Astrocyte (in vitro differentiated cells and primary cell): ENCODE data around the gene ADCY4. TPM values are rescaled to one million over a fixed set of nuclear protein-coding genes. Genes with fewer than 3 reads are reported as not detected.

Experiments used
- DNase-seq: peaks from one replicate; pipeline ENCODE4 v3.0.0-alpha.2; 2010; ENCODE audit warnings: low read depth
- FAIRE-seq: peaks from 2 replicates; lab custom pipeline; 2011; peaks lifted over from hg19 to GRCh38; lab: Jason Lieb, UNC
- H2AFZ ChIP-seq: 2 replicates; pipeline ENCODE4 v1.6.0; 2012; ENCODE audit warnings: low read depth, low read length, inconsistent platforms
- H3K27ac ChIP-seq: 2 replicates; pipeline ENCODE4 v1.5.1; 2011; ENCODE audit warnings: low read depth, low read length, inconsistent platforms
- H3K27me3 ChIP-seq: 2 replicates; pipeline ENCODE4 v1.6.0; 2011; ENCODE audit warnings: low read length, inconsistent platforms; ENCODE audit not compliant: insufficient read depth
- H3K36me3 ChIP-seq: 2 replicates; pipeline ENCODE4 v1.5.1; 2011; ENCODE audit warnings: low read length, inconsistent platforms; ENCODE audit not compliant: insufficient read depth
- H3K4me1 ChIP-seq: 2 replicates; pipeline ENCODE4 v1.5.1; 2011; ENCODE audit warnings: low read length, inconsistent platforms; ENCODE audit not compliant: insufficient read depth
- H3K4me2 ChIP-seq: 2 replicates; pipeline ENCODE4 v1.6.0; 2012; ENCODE audit warnings: low read length, inconsistent platforms
- H3K4me3 ChIP-seq: 2 replicates; pipeline ENCODE4 v1.5.1; 2011; ENCODE audit warnings: low read depth, mild to moderate bottlenecking, low read length, inconsistent platforms; ENCODE audit not compliant: insufficient read depth
- H3K79me2 ChIP-seq: 2 replicates; pipeline ENCODE4 v1.6.0; 2012; ENCODE audit warnings: mild to moderate bottlenecking, low read length, inconsistent platforms; ENCODE audit not compliant: insufficient read depth
- H3K9ac ChIP-seq: 2 replicates; pipeline ENCODE4 v1.6.0; 2012; ENCODE audit warnings: mild to moderate bottlenecking, low read length, inconsistent platforms
- H3K9me3 ChIP-seq: 2 replicates; pipeline ENCODE4 v1.5.1; 2012; ENCODE audit warnings: low read depth, mild to moderate bottlenecking, low read length, inconsistent platforms; ENCODE audit not compliant: insufficient read depth
- H4K20me1 ChIP-seq: 2 replicates; pipeline ENCODE4 v1.6.0; 2012; ENCODE audit warnings: low read length, inconsistent platforms; ENCODE audit not compliant: insufficient read depth
- H3K27ac Mint-ChIP-seq: one replicate; pipeline ENCODE4 v1.8.0; 2021; ENCODE audit warnings: mild to moderate bottlenecking, mixed read lengths; ENCODE audit not compliant: unreplicated experiment
- H3K27me3 Mint-ChIP-seq: one replicate; pipeline ENCODE4 v1.8.0; 2021; ENCODE audit warnings: low read depth, mixed read lengths; ENCODE audit not compliant: unreplicated experiment
- H3K36me3 Mint-ChIP-seq: one replicate; pipeline ENCODE4 v1.8.0; 2021; ENCODE audit warnings: low read depth, mixed read lengths; ENCODE audit not compliant: unreplicated experiment
- H3K4me1 Mint-ChIP-seq: one replicate; pipeline ENCODE4 v1.8.0; 2021; ENCODE audit warnings: low read depth, mixed read lengths; ENCODE audit not compliant: unreplicated experiment
- H3K4me3 Mint-ChIP-seq: one replicate; pipeline ENCODE4 v1.8.0; 2021; ENCODE audit warnings: mild to moderate bottlenecking, moderate library complexity, mixed read lengths; ENCODE audit not compliant: unreplicated experiment
- H3K9me3 Mint-ChIP-seq: one replicate; pipeline ENCODE4 v1.8.0; 2021; ENCODE audit warnings: mild to moderate bottlenecking, mixed read lengths; ENCODE audit not compliant: unreplicated experiment
- CTCF ChIP-seq: IDR thresholded peaks from 2 replicates; pipeline ENCODE4 v1.5.1; 2011; ENCODE audit warnings: low read depth, mild to moderate bottlenecking, inconsistent platforms, low read length, moderate library complexity; ENCODE audit not compliant: insufficient read depth
- EZH2 ChIP-seq: IDR thresholded peaks from 2 replicates; pipeline ENCODE4 v1.6.1; 2012; ENCODE audit warnings: mild to moderate bottlenecking, low read length, inconsistent platforms; ENCODE audit not compliant: insufficient read depth
- total RNA-seq: library from RNA; stranded (reverse); gene quantifications from 2 replicates; pipeline ENCODE4 v1.2.1, GENCODE V29; 2021

ADCY4 gene
- total RNA-seq, 1 donor from 2014 or later, result 0.32 TPM

- no peak for TF ChIP-seq CTCF
- no peak for TF ChIP-seq EZH2
- H3K27me3 ChIP-seq, result peaks cover 52% of the 10 kb centered on the region
- H3K27ac ChIP-seq, result no peak overlapping the region
- no peaks in the 10 kb centered on the region for H3K36me3 Mint-ChIP-seq
- H3K9me3 ChIP-seq, result no peaks in the 10 kb centered on the region
- no peak overlapping the region for H2AFZ ChIP-seq
- H3K36me3 ChIP-seq, result no peaks in the 10 kb centered on the region
- H3K4me1 Mint-ChIP-seq, result peaks cover 2% of the 10 kb centered on the region
- H3K9ac ChIP-seq, result no peak overlapping the region
- no peaks in the 10 kb centered on the region for H4K20me1 ChIP-seq
- H3K9me3 Mint-ChIP-seq, result peaks cover 4% of the 10 kb centered on the region
- peaks cover 58% of the 10 kb centered on the region for H3K27me3 Mint-ChIP-seq
- no peaks in the 10 kb centered on the region for H3K79me2 ChIP-seq
- FAIRE-seq (no peak), DNase-seq (no peak)
- H3K4me3 Mint-ChIP-seq, result no peak overlapping the region
- no peaks in the 10 kb centered on the region for H3K4me1 ChIP-seq
- H3K4me2 ChIP-seq, result no peak overlapping the region
- H3K4me3 ChIP-seq, result no peak overlapping the region
- no peak overlapping the region for H3K27ac Mint-ChIP-seq
These were observed 14.9 kb upstream of the ADCY4 start for GRCh38 chr14:24349742-24350141.

GRCh38 chr14:24348186-24348585 is 13.3 kb upstream of the ADCY4 start:
- H3K27me3 Mint-ChIP-seq, result peaks cover 60% of the 10 kb centered on the region
- FAIRE-seq, result no peak
- H2AFZ ChIP-seq, result no peak overlapping the region

More at GRCh38 chr14:24348186-24348585, 13.3 kb upstream of the ADCY4 start:
- Histone ChIP-seq H3K36me3 (no peaks in the 10 kb centered on the region), H3K4me2 (no peak overlapping the region), H4K20me1 (no peaks in the 10 kb centered on the region), H3K4me3 (no peak overlapping the region), H3K79me2 (no peaks in the 10 kb centered on the region), H3K27ac (no peak overlapping the region), H3K9me3 (no peaks in the 10 kb centered on the region), H3K4me1 (no peaks in the 10 kb centered on the region), H3K9ac (no peak overlapping the region), H3K27me3 (peaks cover 52% of the 10 kb centered on the region)
- peaks cover 5% of the 10 kb centered on the region for H3K4me1 Mint-ChIP-seq
- H3K36me3 Mint-ChIP-seq, result no peaks in the 10 kb centered on the region
- TF ChIP-seq EZH2 (no peak), CTCF (no peak)
- no peak overlapping the region for H3K27ac Mint-ChIP-seq
- H3K4me3 Mint-ChIP-seq, result no peak overlapping the region
- DNase-seq, result no peak
- H3K9me3 Mint-ChIP-seq, result peaks cover 4% of the 10 kb centered on the region
